Mesenteric fat pad (tissue), 1 donor: ENCODE data around the gene DCTN5. TPM values are rescaled to one million over a fixed set of nuclear protein-coding genes. Genes with fewer than 3 reads are reported as not detected.

ENCODE experiments used
- total RNA-seq: library from RNA; stranded (reverse); fragmentation: NEBNext Ultra II Directional; extraction: Animal tissue kit (Norgen Biotek cat#: 25700); gene quantifications from one replicate; pipeline ENCODE4 v1.2.1, GENCODE V29; 2021
- donor health status: DM: yes; HTN: yes; CAD: no.

DCTN5 gene
- total RNA-seq, 1 donor from 2014 or later = 57.6 TPM

Other genes starting within 250 kb of the DCTN5 start
- 20.4 TPM for gene COG7, start 188.3 kb upstream of the DCTN5 start, total RNA-seq
- 65.7 TPM for gene GGA2, start 131.0 kb upstream of the DCTN5 start, total RNA-seq
- gene EARS2, start 84.1 kb upstream of the DCTN5 start, total RNA-seq = 14.4 TPM
- gene UBFD1, start 83.7 kb upstream of the DCTN5 start, total RNA-seq = 48.1 TPM
- gene NDUFAB1, start 45.1 kb upstream of the DCTN5 start, total RNA-seq = 77.0 TPM
- gene PALB2, start 156 bp upstream of the DCTN5 start, total RNA-seq = 10.8 TPM
- gene PLK1, start 37.4 kb downstream of the DCTN5 start, total RNA-seq = 1.2 TPM
- gene ERN2, start 71.8 kb downstream of the DCTN5 start, total RNA-seq = 1.9 TPM
- gene CHP2, start 113.6 kb downstream of the DCTN5 start, total RNA-seq = 0.22 TPM
- 11.0 TPM for gene PRKCB, start 194.5 kb downstream of the DCTN5 start, total RNA-seq